Smooth muscle cell (in vitro differentiated cells): ENCODE data around the gene CFAP92. TPM values are rescaled to one million over a fixed set of nuclear protein-coding genes. Genes with fewer than 3 reads are reported as not detected.

Experiments
- DNase-seq: peaks from one replicate; lab custom pipeline; 2025; ENCODE audit not compliant: unreplicated experiment; lab: John Stamatoyannopoulos, UW
- H2AFZ ChIP-seq: fragments of 200-600 bp; sonication (generic); 2 replicates; pipeline ENCODE4 v1.6.0; 2016; ENCODE audit warnings: antibody characterized with exemption, low read depth, mild to moderate bottlenecking
- H3F3A ChIP-seq: fragments of 200-600 bp; sonication (generic); 2 replicates; pipeline ENCODE4 v1.6.0; 2017; ENCODE audit warnings: antibody characterized with exemption, low read depth
- H3K27ac ChIP-seq: fragments of 200-600 bp; sonication (generic); 2 replicates; pipeline ENCODE4 v1.5.1; 2016; ENCODE audit warnings: low read depth, mild to moderate bottlenecking
- H3K27me3 ChIP-seq: fragments of 200-600 bp; sonication (generic); 2 replicates; pipeline ENCODE4 v1.6.1; 2016; ENCODE audit warnings: low read depth, mild to moderate bottlenecking
- H3K36me3 ChIP-seq: fragments of 200-600 bp; sonication (generic); 2 replicates; pipeline ENCODE4 v1.5.1; 2016; ENCODE audit warnings: low read depth
- H3K4me1 ChIP-seq: fragments of 200-600 bp; sonication (generic); 2 replicates; pipeline ENCODE4 v1.5.1; 2016; ENCODE audit warnings: low read depth
- H3K4me2 ChIP-seq: fragments of 200-600 bp; sonication (generic); 2 replicates; pipeline ENCODE4 v1.6.0; 2016; ENCODE audit warnings: mild to moderate bottlenecking
- H3K4me3 ChIP-seq: fragments of 200-600 bp; sonication (generic); 2 replicates; pipeline ENCODE4 v1.5.1; 2016; ENCODE audit warnings: mild to moderate bottlenecking
- H3K79me2 ChIP-seq: fragments of 200-600 bp; sonication (generic); 2 replicates; pipeline ENCODE4 v1.6.0; 2016; ENCODE audit warnings: low read depth, mild to moderate bottlenecking
- H3K9ac ChIP-seq: fragments of 200-600 bp; sonication (generic); 2 replicates; pipeline ENCODE4 v1.6.0; 2016; ENCODE audit warnings: low read depth
- H3K9me3 ChIP-seq: fragments of 200-600 bp; sonication (generic); replicated peaks from 2 replicates; pipeline ENCODE4 v1.5.1; 2016; ENCODE audit warnings: low read depth
- H4K20me1 ChIP-seq: fragments of 200-600 bp; sonication (generic); 2 replicates; pipeline ENCODE4 v1.6.0; 2016; ENCODE audit warnings: low read depth
- CTCF ChIP-seq: fragments of 200-600 bp; sonication (generic); IDR thresholded peaks from 2 replicates; pipeline ENCODE4 v1.5.1; 2017; ENCODE audit warnings: borderline replicate concordance, mild to moderate bottlenecking, antibody characterized with exemption; ENCODE audit not compliant: insufficient read depth, poor library complexity, severe bottlenecking
- WGBS: methylation state at CpG from one replicate; pipeline ENCODE4 v1.1.7; 2016; ENCODE audit warnings: low lambda C conversion rate; 5-methylcytosine and 5-hydroxymethylcytosine counted together
- polyA plus RNA-seq: library from polyadenylated mRNA; unstranded; fragments of >200 nt; fragmentation: Nextera tagmentation; extraction: Ambion mirVana; gene quantifications from 2 replicates; pipeline ENCODE4 v1.2.1, GENCODE V29; 2016
- total RNA-seq: library from RNA; depleted of rRNA; stranded (reverse); fragments of >200 nt; gene quantifications from 2 replicates; pipeline ENCODE4 v1.2.3, GENCODE V29; 2014

The CFAP92 gene
- total and polyA plus RNA-seq, 2 experiments from 2014 or later = 0.67 to 0.85 TPM

GRCh38 chr3:128922804-128923459 lies 70.9 kb downstream of the CFAP92 start:
- no peaks in the 10 kb centered on the region for H4K20me1 ChIP-seq
- no peaks in the 10 kb centered on the region for H3K79me2 ChIP-seq
- DNase-seq = no peak
- H3K9ac ChIP-seq = no peak overlapping the region
- no peak overlapping the region for H3K27ac ChIP-seq
- no peaks in the 10 kb centered on the region for H3K4me1 ChIP-seq
- 95% methylated on average over 10 of the region's 10 CpGs for WGBS
- peaks cover 8% of the 10 kb centered on the region for H3K9me3 ChIP-seq
- no peaks in the 10 kb centered on the region for H3K36me3 ChIP-seq
- H3K4me2 ChIP-seq = no peak overlapping the region
- no peaks in the 10 kb centered on the region for H3K27me3 ChIP-seq
- no peaks in the 10 kb centered on the region for H3F3A ChIP-seq
- TF ChIP-seq CTCF = no peak
- no peak overlapping the region for H3K4me3 ChIP-seq
- no peak overlapping the region for H2AFZ ChIP-seq

GRCh38 chr3:128919988-128920387 lies 73.9 kb downstream of the CFAP92 start:
- no peaks in the 10 kb centered on the region for H3K4me1 ChIP-seq
- H3K4me2 ChIP-seq = no peak overlapping the region
- H3K9me3 ChIP-seq = peaks cover 5% of the 10 kb centered on the region
- no peaks in the 10 kb centered on the region for H3F3A ChIP-seq
- H3K4me3 ChIP-seq = no peak overlapping the region
- H2AFZ ChIP-seq = no peak overlapping the region
- H3K27me3 ChIP-seq = no peaks in the 10 kb centered on the region
- WGBS = 100% methylated on average over 1 of the region's 1 CpG
- TF ChIP-seq CTCF = no peak
- H3K36me3 ChIP-seq = no peaks in the 10 kb centered on the region
- H3K9ac ChIP-seq = no peak overlapping the region
- no peaks in the 10 kb centered on the region for H4K20me1 ChIP-seq
- no peaks in the 10 kb centered on the region for H3K79me2 ChIP-seq
- no peak for DNase-seq
- no peak overlapping the region for H3K27ac ChIP-seq

GRCh38 chr3:128917291-128917690 lies 76.6 kb downstream of the CFAP92 start:
- Histone ChIP-seq H3F3A (no peaks in the 10 kb centered on the region), H3K4me2 (no peak overlapping the region)
- whole genome bisulfite sequencing = 96% methylated on average over 2 of the region's 2 CpGs

More at GRCh38 chr3:128917291-128917690, 76.6 kb downstream of the CFAP92 start:
- no peak overlapping the region for H3K4me3 ChIP-seq
- H2AFZ ChIP-seq = no peak overlapping the region
- DNase-seq = no peak
- H3K27me3 ChIP-seq = no peaks in the 10 kb centered on the region
- no peak for TF ChIP-seq CTCF
- H3K36me3 ChIP-seq = no peaks in the 10 kb centered on the region
- no peaks in the 10 kb centered on the region for H4K20me1 ChIP-seq
- no peak overlapping the region for H3K9ac ChIP-seq
- H3K9me3 ChIP-seq = no peaks in the 10 kb centered on the region
- H3K27ac ChIP-seq = no peak overlapping the region
- H3K4me1 ChIP-seq = no peaks in the 10 kb centered on the region
- H3K79me2 ChIP-seq = no peaks in the 10 kb centered on the region
